HepG2 (cell line): Measurements from ENCODE around the gene HINT2. TPM values are rescaled to one million over a fixed set of nuclear protein-coding genes. Genes with fewer than 3 reads are reported as not detected.
A peak's percentile ranks its signal among the peaks of the same experiment; 100 is the strongest.

Experiments
- AHR ChIP-seq: IDR thresholded peaks from 2 replicates; pipeline ENCODE4 v1.6.1; 2018; ENCODE audit warnings: missing genetic modification reagents, missing compliant biosample characterization
- CCAR2 ChIP-seq: fragments of 200-400 bp; formaldehyde crosslinking; optimal IDR thresholded peaks from 2 replicates; pipeline ENCODE3; 2018; ENCODE audit warnings: low read depth, mild to moderate bottlenecking, low read length, moderate library complexity
- DR1 ChIP-seq: sonication (generic); formaldehyde crosslinking; IDR thresholded peaks from 2 replicates; pipeline ENCODE4 v1.8.0; 2021; ENCODE audit warnings: mild to moderate bottlenecking, missing genetic modification reagents, inconsistent platforms
- IRX3 ChIP-seq: sonication (generic); formaldehyde crosslinking; IDR thresholded peaks from 2 replicates; pipeline ENCODE4 v1.8.1; 2023; ENCODE audit warnings: mild to moderate bottlenecking, low read depth, missing genetic modification reagents, borderline replicate concordance
- KLF13 ChIP-seq: sonication (generic); formaldehyde crosslinking; IDR thresholded peaks from 2 replicates; pipeline ENCODE4 v1.4.0; 2020; ENCODE audit warnings: mild to moderate bottlenecking, missing genetic modification reagents
- NR2C2 ChIP-seq: sonication (generic); formaldehyde crosslinking; IDR thresholded peaks from 2 replicates; pipeline ENCODE4 v1.4.0; 2020; ENCODE audit warnings: missing genetic modification reagents, mild to moderate bottlenecking, moderate library complexity, borderline replicate concordance
- NR3C1 ChIP-seq: sonication (generic); formaldehyde crosslinking; IDR thresholded peaks from 2 replicates; pipeline ENCODE4 v1.4.0; 2020; ENCODE audit warnings: missing genetic modification reagents
- PRPF4 ChIP-seq: fragments of 200-400 bp; formaldehyde crosslinking; IDR thresholded peaks from 2 replicates; pipeline ENCODE4 v1.6.1; 2016; ENCODE audit warnings: low read length, low read depth; ENCODE audit not compliant: poor library complexity, severe bottlenecking
- SATB2 ChIP-seq: sonication (generic); formaldehyde crosslinking; IDR thresholded peaks from 2 replicates; pipeline ENCODE4 v1.5.0; 2020; ENCODE audit warnings: missing genetic modification reagents
- TEAD2 ChIP-seq: sonication (generic); formaldehyde crosslinking; IDR thresholded peaks from 2 replicates; pipeline ENCODE4 v1.9.0; 2021; ENCODE audit warnings: missing genetic modification reagents
- TSC22D2 ChIP-seq: sonication (generic); formaldehyde crosslinking; IDR thresholded peaks from 2 replicates; pipeline ENCODE4 v1.5.1; 2020; ENCODE audit warnings: missing genetic modification reagents, mild to moderate bottlenecking, borderline replicate concordance
- ZBTB14 ChIP-seq: sonication (generic); formaldehyde crosslinking; IDR thresholded peaks from 2 replicates; pipeline ENCODE4 v1.4.0; 2020; ENCODE audit warnings: missing genetic modification reagents
- ZFX ChIP-seq: sonication (generic); formaldehyde crosslinking; IDR thresholded peaks from 2 replicates; pipeline ENCODE4 v1.4.0; 2020; ENCODE audit warnings: mild to moderate bottlenecking, low read depth, missing genetic modification reagents, moderate library complexity
- ZNF180 ChIP-seq: sonication (generic); formaldehyde crosslinking; IDR thresholded peaks from 2 replicates; pipeline ENCODE4 v1.4.0; 2020; ENCODE audit warnings: low read depth, missing genetic modification reagents, borderline replicate concordance
- ZNF30 ChIP-seq: sonication (generic); formaldehyde crosslinking; IDR thresholded peaks from 2 replicates; pipeline ENCODE4 v1.5.0; 2020; ENCODE audit warnings: mild to moderate bottlenecking, missing genetic modification reagents
- ZNF484 ChIP-seq: sonication (generic); formaldehyde crosslinking; IDR thresholded peaks from 2 replicates; pipeline ENCODE4 v1.5.1; 2020; ENCODE audit warnings: mild to moderate bottlenecking, low read depth, missing genetic modification reagents, borderline replicate concordance
- ZNF552 ChIP-seq: sonication (generic); formaldehyde crosslinking; IDR thresholded peaks from 2 replicates; pipeline ENCODE4 v1.9.0; 2022; ENCODE audit warnings: missing genetic modification reagents, mild to moderate bottlenecking, borderline replicate concordance
- ZNF781 ChIP-seq: sonication (generic); formaldehyde crosslinking; IDR thresholded peaks from 2 replicates; pipeline ENCODE4 v1.5.1; 2020; ENCODE audit warnings: borderline replicate concordance, mild to moderate bottlenecking, missing genetic modification reagents; ENCODE audit errors: not compliant biosample characterization
- polyA plus RNA-seq, 8 experiments: library from polyadenylated mRNA; depleted of rRNA in 3 of 8; stranded (reverse) in 7 of 8; unstranded in 1 of 8; fragments of >200 nt; fragmentation: Illumina TruSeq in 4 of 8; extraction: Trizol in 4 of 8; gene quantifications; 2 replicates each; pipeline versions ENCODE4 v1.2.1 to v1.2.3, GENCODE V29; 2011 to 2016; ENCODE audit warnings: low read depth in 4 of 8, missing spikeins in 1 of 8, mixed read lengths in 1 of 8; ENCODE audit not compliant: insufficient read depth in 1 of 8
- total RNA-seq, 5 experiments: library from RNA; depleted of rRNA; stranded (reverse); fragments of >200 nt; fragmentation: Illumina TruSeq; extraction: Trizol; gene quantifications; 2 replicates each; pipeline ENCODE4 v1.2.3, GENCODE V29; 2016; ENCODE audit warnings: low read depth in 1 of 5
- TF ChIP-seq, protein P1 (sequence below): sonication (generic); formaldehyde crosslinking; IDR thresholded peaks from 2 replicates; pipeline ENCODE4 v1.5.0; 2020; ENCODE audit warnings: missing genetic modification reagents
- TF ChIP-seq, protein P2 (sequence below): sonication (generic); formaldehyde crosslinking; IDR thresholded peaks from 2 replicates; pipeline ENCODE4 v1.4.0; 2020; ENCODE audit warnings: missing genetic modification reagents
- TF ChIP-seq, protein P3 (sequence below): sonication (generic); IDR thresholded peaks from 2 replicates; pipeline ENCODE4 v1.6.1; 2016; ENCODE audit warnings: low read depth, borderline replicate concordance
- TF ChIP-seq, protein P4 (sequence below): sonication (generic); formaldehyde crosslinking; IDR thresholded peaks from 2 replicates; pipeline ENCODE4 v1.5.0; 2020; ENCODE audit warnings: mild to moderate bottlenecking, missing genetic modification reagents

Gene HINT2
- total and polyA plus RNA-seq, 2 of the 13 experiments (the other 11 are each of a cell fraction or from before 2014, with no cell fraction given), result 37.9 to 56.2 TPM

DNA sequence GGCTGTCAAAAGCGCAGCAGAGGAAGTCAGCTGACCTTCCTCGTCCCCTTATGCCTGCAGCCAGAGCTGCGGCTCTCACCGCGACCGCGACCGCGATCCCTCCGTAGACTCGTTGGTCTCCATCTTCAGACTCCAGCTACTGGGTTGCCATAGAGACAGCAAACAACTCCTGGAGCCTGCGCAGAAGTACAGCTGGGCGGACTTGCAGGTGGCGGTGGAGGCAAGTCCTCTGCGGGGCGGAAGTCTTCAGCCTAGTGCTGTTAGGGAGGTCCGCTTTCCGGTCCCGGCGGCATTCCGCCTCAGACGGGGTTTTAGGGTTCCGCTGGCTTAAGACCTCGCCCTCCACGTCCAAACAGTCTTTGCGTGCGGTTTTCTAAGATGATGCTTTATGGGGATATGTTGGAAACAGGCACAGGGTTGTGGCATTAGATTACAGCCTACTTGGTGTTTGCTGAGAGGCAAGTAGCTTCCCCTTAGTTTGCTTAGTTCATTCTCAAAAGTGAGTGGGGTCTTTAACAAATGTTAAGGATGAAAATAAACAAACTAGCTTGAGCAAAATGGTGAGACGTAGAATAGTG, 2.7 kb downstream of the HINT2 start, which contains the start of gene SPAG8 (continued):
- peak; percentile 36; the same call in 1 of the 2 replicates for TF ChIP-seq IRX3 (CRISPR knock-in tag)
- peak; percentile 38; the same call in 1 of the 2 replicates for TF ChIP-seq ZFX (CRISPR knock-in tag)
- TF ChIP-seq ZNF30, result no peak
- TF ChIP-seq ZBTB14 (CRISPR knock-in tag), result no peak
- TF ChIP-seq NR2C2 (CRISPR knock-in tag), result peak; percentile 78
- TF ChIP-seq CCAR2, result no peak
- TF ChIP-seq ZNF180 (CRISPR knock-in tag), result no peak
- TF ChIP-seq NR3C1, result no peak
- TF ChIP-seq, protein P1, sequence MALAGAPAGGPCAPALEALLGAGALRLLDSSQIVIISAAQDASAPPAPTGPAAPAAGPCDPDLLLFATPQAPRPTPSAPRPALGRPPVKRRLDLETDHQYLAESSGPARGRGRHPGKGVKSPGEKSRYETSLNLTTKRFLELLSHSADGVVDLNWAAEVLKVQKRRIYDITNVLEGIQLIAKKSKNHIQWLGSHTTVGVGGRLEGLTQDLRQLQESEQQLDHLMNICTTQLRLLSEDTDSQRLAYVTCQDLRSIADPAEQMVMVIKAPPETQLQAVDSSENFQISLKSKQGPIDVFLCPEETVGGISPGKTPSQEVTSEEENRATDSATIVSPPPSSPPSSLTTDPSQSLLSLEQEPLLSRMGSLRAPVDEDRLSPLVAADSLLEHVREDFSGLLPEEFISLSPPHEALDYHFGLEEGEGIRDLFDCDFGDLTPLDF (CRISPR knock-in tag), result no peak
- peak; percentile 57; the same call in 1 of the 2 replicates for TF ChIP-seq TSC22D2 (CRISPR knock-in tag)
- TF ChIP-seq, protein P2, sequence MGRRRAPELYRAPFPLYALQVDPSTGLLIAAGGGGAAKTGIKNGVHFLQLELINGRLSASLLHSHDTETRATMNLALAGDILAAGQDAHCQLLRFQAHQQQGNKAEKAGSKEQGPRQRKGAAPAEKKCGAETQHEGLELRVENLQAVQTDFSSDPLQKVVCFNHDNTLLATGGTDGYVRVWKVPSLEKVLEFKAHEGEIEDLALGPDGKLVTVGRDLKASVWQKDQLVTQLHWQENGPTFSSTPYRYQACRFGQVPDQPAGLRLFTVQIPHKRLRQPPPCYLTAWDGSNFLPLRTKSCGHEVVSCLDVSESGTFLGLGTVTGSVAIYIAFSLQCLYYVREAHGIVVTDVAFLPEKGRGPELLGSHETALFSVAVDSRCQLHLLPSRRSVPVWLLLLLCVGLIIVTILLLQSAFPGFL, result no peak
- no peak for TF ChIP-seq DR1
- no peak for TF ChIP-seq TEAD2
- no peak for TF ChIP-seq SATB2 (CRISPR knock-in tag)
- no peak for TF ChIP-seq ZNF781 (CRISPR knock-in tag)
- TF ChIP-seq, protein P3, sequence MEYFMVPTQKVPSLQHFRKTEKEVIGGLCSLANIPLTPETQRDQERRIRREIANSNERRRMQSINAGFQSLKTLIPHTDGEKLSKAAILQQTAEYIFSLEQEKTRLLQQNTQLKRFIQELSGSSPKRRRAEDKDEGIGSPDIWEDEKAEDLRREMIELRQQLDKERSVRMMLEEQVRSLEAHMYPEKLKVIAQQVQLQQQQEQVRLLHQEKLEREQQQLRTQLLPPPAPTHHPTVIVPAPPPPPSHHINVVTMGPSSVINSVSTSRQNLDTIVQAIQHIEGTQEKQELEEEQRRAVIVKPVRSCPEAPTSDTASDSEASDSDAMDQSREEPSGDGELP, result peak; percentile 59; the same call in 1 of the 2 replicates
- TF ChIP-seq KLF13 (CRISPR knock-in tag), result no peak
- TF ChIP-seq, protein P4, sequence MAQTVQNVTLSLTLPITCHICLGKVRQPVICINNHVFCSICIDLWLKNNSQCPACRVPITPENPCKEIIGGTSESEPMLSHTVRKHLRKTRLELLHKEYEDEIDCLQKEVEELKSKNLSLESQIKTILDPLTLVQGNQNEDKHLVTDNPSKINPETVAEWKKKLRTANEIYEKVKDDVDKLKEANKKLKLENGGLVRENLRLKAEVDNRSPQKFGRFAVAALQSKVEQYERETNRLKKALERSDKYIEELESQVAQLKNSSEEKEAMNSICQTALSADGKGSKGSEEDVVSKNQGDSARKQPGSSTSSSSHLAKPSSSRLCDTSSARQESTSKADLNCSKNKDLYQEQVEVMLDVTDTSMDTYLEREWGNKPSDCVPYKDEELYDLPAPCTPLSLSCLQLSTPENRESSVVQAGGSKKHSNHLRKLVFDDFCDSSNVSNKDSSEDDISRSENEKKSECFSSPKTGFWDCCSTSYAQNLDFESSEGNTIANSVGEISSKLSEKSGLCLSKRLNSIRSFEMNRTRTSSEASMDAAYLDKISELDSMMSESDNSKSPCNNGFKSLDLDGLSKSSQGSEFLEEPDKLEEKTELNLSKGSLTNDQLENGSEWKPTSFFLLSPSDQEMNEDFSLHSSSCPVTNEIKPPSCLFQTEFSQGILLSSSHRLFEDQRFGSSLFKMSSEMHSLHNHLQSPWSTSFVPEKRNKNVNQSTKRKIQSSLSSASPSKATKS (CRISPR knock-in tag), result no peak
- no peak for TF ChIP-seq PRPF4
- no peak for TF ChIP-seq AHR (CRISPR knock-in tag)
- no peak for TF ChIP-seq ZNF484
- TF ChIP-seq ZNF552 (CRISPR knock-in tag), result no peak
